HepG2 (cell line): ENCODE data around the gene BTBD6. TPM values are rescaled to one million over a fixed set of nuclear protein-coding genes. Genes with fewer than 3 reads are reported as not detected.

ENCODE experiments used
- ATAC-seq: fragments of 200-7000 bp; cut with Tn5 transposase; 3 replicates; pipeline ENCODE4 v1.9.1; 2020; ENCODE audit warnings: mild to moderate bottlenecking, moderate library complexity
- BruUV-seq: library from RNA; stranded (reverse); fragments of 400-500 nt; replicated peaks from 2 replicates; lab custom pipeline; 2021; lab: Mats Ljungman, UMichigan
- CTCF ChIA-PET: fragments of 300-600 bp; formaldehyde crosslinking; extraction: SDS; loops from one replicate; lab custom pipeline; 2021; ENCODE audit warnings: low total read pairs, inconsistent platforms, low intra/inter-chr PET ratio; lab: Yijun Ruan, JAX
- POLR2A ChIA-PET: fragments of 350-600 bp; sonication (Branson Sonifier 250); formaldehyde crosslinking; loops from one replicate; lab custom pipeline; 2020; ENCODE audit warnings: antibody characterized with exemption, inconsistent platforms; lab: Yijun Ruan, JAX
- DNase-seq: peaks from one replicate; pipeline ENCODE4 v3.0.0-alpha.2; 2015; ENCODE audit warnings: low spot score
- FAIRE-seq: peaks from 3 replicates; lab custom pipeline; 2011; peaks lifted over from hg19 to GRCh38; lab: Jason Lieb, UNC
- H2AFZ ChIP-seq: one replicate; pipeline ENCODE4 v1.6.1; 2011; ENCODE audit warnings: low read length, inconsistent platforms
- H3K27ac ChIP-seq: fragments of 300-600 bp; 3 replicates; pipeline ENCODE4 v1.8.0; 2011; ENCODE audit warnings: mixed run types, mild to moderate bottlenecking, mixed read lengths, low read length, inconsistent platforms; ENCODE audit not compliant: insufficient read depth; ENCODE audit errors: extremely low read length
- H3K27me3 ChIP-seq, 2 experiments: fragments of 200-600 bp in 1 of 2; 2 replicates in 1 of 2; 3 replicates in 1 of 2; pipeline versions ENCODE4 v1.6.0 to v1.8.0; 2011; ENCODE audit warnings: low read length in 2 of 2, mild to moderate bottlenecking in 2 of 2, moderate library complexity in 2 of 2, inconsistent platforms in 1 of 2; ENCODE audit not compliant: insufficient read depth in 2 of 2, control insufficient read depth in 1 of 2
- H3K36me3 ChIP-seq, 2 experiments: fragments of 200-600 bp in 1 of 2; replicated peaks in 1 of 2; 2 replicates in 1 of 2; 3 replicates in 1 of 2; pipeline versions ENCODE4 v1.5.1 to v1.8.0; 2011; ENCODE audit warnings: low read length in 2 of 2, inconsistent platforms in 1 of 2; ENCODE audit not compliant: insufficient read depth in 2 of 2, control insufficient read depth in 1 of 2
- H3K4me1 ChIP-seq: 2 replicates; pipeline ENCODE4 v1.5.1; 2012; ENCODE audit warnings: low read length, inconsistent platforms; ENCODE audit not compliant: insufficient read depth
- H3K4me2 ChIP-seq: 2 replicates; pipeline ENCODE4 v1.6.0; 2011; ENCODE audit warnings: low read depth, low read length, inconsistent platforms
- H3K4me3 ChIP-seq, 3 experiments: fragments of 200-600 bp in 1 of 3; sonication (generic), shearing (Covaris generic) in 1 of 3; replicated peaks in 1 of 3; 2 replicates each; pipeline ENCODE4 v1.5.1; 2011 to 2016; ENCODE audit warnings: low read length in 3 of 3, inconsistent platforms in 2 of 3, low read depth in 2 of 3, mild to moderate bottlenecking in 2 of 3, control low read depth in 1 of 3, mixed read lengths in 1 of 3; ENCODE audit not compliant: insufficient read depth in 1 of 3
- H3K79me2 ChIP-seq: one replicate; pipeline ENCODE4 v1.6.1; 2011; ENCODE audit warnings: low read length, inconsistent platforms; ENCODE audit not compliant: insufficient read depth
- H3K9ac ChIP-seq: 2 replicates; pipeline ENCODE4 v1.6.0; 2011; ENCODE audit warnings: mild to moderate bottlenecking, low read depth, low read length, inconsistent platforms; ENCODE audit not compliant: insufficient read depth
- H3K9me3 ChIP-seq: 2 replicates; pipeline ENCODE4 v1.5.1; 2012; ENCODE audit warnings: mild to moderate bottlenecking, low read length
- H4K20me1 ChIP-seq: 2 replicates; pipeline ENCODE4 v1.6.0; 2011; ENCODE audit warnings: inconsistent platforms, mild to moderate bottlenecking, low read length, moderate library complexity; ENCODE audit not compliant: insufficient read depth
- THYN1 ChIP-seq: sonication (generic); formaldehyde crosslinking; IDR thresholded peaks from 2 replicates; pipeline ENCODE4 v1.8.1; 2023; ENCODE audit warnings: low read depth, mild to moderate bottlenecking, moderate library complexity, missing genetic modification reagents, borderline replicate concordance
- ZBTB3 ChIP-seq: sonication (generic); formaldehyde crosslinking; IDR thresholded peaks from 2 replicates; pipeline ENCODE4 v1.4.0; 2020; ENCODE audit warnings: low read depth, mild to moderate bottlenecking, moderate library complexity, missing genetic modification reagents, borderline replicate concordance
- ZNF567 ChIP-seq: sonication (generic); formaldehyde crosslinking; IDR thresholded peaks from 2 replicates; pipeline ENCODE4 v1.8.1; 2023; ENCODE audit warnings: mild to moderate bottlenecking, missing genetic modification reagents, borderline replicate concordance
- WGBS: methylation state at CpG from one replicate; pipeline ENCODE4 v1.1.6; 2017; ENCODE audit warnings: low lambda C conversion rate; 5-methylcytosine and 5-hydroxymethylcytosine counted together
- in situ Hi-C: cut with HindIII; loops from 2 replicates; pipeline ENCODE4 v1.10.0; 2017; ENCODE audit warnings: low pct_unique_long_range_greater_than_20kb; ENCODE audit not compliant: extremely low pct_ligation_motif_present
- intact Hi-C: fragments of 100-400 bp; cut with micrococcal nuclease; formaldehyde crosslinking; loops from one replicate; pipeline ENCODE4 v1.10.0; 2022; ENCODE audit not compliant: unreplicated experiment
- polyA plus RNA-seq, 8 experiments: library from polyadenylated mRNA; depleted of rRNA in 3 of 8; stranded (reverse) in 7 of 8; unstranded in 1 of 8; fragments of >200 nt; fragmentation: Illumina TruSeq in 4 of 8; extraction: Trizol in 4 of 8; gene quantifications; 2 replicates each; pipeline versions ENCODE4 v1.2.1 to v1.2.3, GENCODE V29; 2011 to 2016; ENCODE audit warnings: low read depth in 4 of 8, missing spikeins in 1 of 8, mixed read lengths in 1 of 8; ENCODE audit not compliant: insufficient read depth in 1 of 8
- total RNA-seq, 5 experiments: library from RNA; depleted of rRNA; stranded (reverse); fragments of >200 nt; fragmentation: Illumina TruSeq; extraction: Trizol; gene quantifications; 2 replicates each; pipeline ENCODE4 v1.2.3, GENCODE V29; 2016; ENCODE audit warnings: low read depth in 1 of 5
- TF ChIP-seq, protein P1 (sequence below): sonication (generic); formaldehyde crosslinking; IDR thresholded peaks from 2 replicates; pipeline ENCODE4 v1.4.0; 2020; ENCODE audit warnings: mild to moderate bottlenecking, low read depth, missing genetic modification reagents
- TF ChIP-seq, protein P2 (sequence below): sonication (generic); formaldehyde crosslinking; IDR thresholded peaks from 2 replicates; pipeline ENCODE4 v1.5.0; 2020; ENCODE audit warnings: missing genetic modification reagents, mild to moderate bottlenecking, borderline replicate concordance
- TF ChIP-seq, protein P3 (sequence below): sonication (generic); formaldehyde crosslinking; IDR thresholded peaks from 2 replicates; pipeline ENCODE4 v1.8.0; 2022; ENCODE audit warnings: mild to moderate bottlenecking, missing genetic modification reagents, moderate library complexity
- TF ChIP-seq, protein P4 (sequence below): sonication (generic); formaldehyde crosslinking; IDR thresholded peaks from 2 replicates; pipeline ENCODE4 v1.5.1; 2020; ENCODE audit warnings: missing genetic modification reagents, mild to moderate bottlenecking, borderline replicate concordance

Gene BTBD6
- total and polyA plus RNA-seq, 2 of the 13 experiments (the other 11 are each of a cell fraction or from before 2014, with no cell fraction given) = not detected

DNA sequence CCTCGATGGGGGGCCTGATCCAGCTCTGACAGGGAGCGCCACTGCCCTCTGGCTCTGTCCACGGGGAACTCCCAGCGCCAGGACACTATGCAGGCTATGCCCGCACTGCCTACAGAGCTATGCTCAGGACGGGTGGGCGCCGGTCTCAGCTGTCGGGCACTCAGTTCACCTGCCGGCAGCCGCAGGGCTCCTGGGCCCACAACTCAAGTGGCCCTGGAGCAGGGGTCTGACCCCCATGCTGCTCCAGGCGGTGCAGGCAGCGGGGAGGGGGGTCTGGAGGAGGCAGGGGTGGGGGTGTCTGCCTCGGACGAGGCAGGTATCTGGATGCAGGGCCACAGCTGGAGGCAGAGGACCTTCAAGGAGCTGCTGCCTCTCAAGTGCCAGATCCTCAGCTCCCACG, 38.7 kb upstream of the BTBD6 start:
- POLR2A ChIA-PET = no interaction called here
- Histone ChIP-seq H3K4me3 (no peak overlapping the region), H3K79me2 (no peaks in the 10 kb centered on the region), H3K27ac (no peak overlapping the region), H4K20me1 (no peaks in the 10 kb centered on the region; the same call in 1 of the 2 replicates), H2AFZ (no peak overlapping the region), H3K9ac (no peak overlapping the region), H3K36me3 (peaks cover 8 to 10% of the 10 kb centered on the region in 2 experiments; a peak in 3 of 5 replicates), H3K4me1 (peaks cover 2% of the 10 kb centered on the region; the same call in 1 of the 2 replicates), H3K4me2 (no peak overlapping the region), H3K27me3 (no peaks in the 10 kb centered on the region; a peak in 1 of 5 replicates), H3K9me3 (no peaks in the 10 kb centered on the region)
- no CpG with 5 or more reads among the region's 16 CpGs for WGBS
- intact Hi-C loops = no loop called here
- BruUV-seq = no TSS peak
- no peak for FAIRE-seq
- no peak for ATAC-seq
- DNase-seq = no peak
- TF ChIP-seq ZBTB3 (CRISPR knock-in tag) (no peak), ZNF567 (CRISPR knock-in tag) (no peak), THYN1 (CRISPR knock-in tag) (no peak)
- TF ChIP-seq, protein P1, sequence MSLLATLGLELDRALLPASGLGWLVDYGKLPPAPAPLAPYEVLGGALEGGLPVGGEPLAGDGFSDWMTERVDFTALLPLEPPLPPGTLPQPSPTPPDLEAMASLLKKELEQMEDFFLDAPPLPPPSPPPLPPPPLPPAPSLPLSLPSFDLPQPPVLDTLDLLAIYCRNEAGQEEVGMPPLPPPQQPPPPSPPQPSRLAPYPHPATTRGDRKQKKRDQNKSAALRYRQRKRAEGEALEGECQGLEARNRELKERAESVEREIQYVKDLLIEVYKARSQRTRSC (CRISPR knock-in tag) = no peak
- TF ChIP-seq, protein P2, sequence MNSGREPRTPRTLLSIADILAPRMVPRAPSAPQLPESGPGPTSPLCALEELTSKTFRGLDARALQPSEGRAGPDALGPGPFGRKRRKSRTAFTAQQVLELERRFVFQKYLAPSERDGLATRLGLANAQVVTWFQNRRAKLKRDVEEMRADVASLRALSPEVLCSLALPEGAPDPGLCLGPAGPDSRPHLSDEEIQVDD = no peak
- TF ChIP-seq, protein P3, sequence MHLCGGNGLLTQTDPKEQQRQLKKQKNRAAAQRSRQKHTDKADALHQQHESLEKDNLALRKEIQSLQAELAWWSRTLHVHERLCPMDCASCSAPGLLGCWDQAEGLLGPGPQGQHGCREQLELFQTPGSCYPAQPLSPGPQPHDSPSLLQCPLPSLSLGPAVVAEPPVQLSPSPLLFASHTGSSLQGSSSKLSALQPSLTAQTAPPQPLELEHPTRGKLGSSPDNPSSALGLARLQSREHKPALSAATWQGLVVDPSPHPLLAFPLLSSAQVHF (CRISPR knock-in tag) = no peak
- TF ChIP-seq, protein P4, sequence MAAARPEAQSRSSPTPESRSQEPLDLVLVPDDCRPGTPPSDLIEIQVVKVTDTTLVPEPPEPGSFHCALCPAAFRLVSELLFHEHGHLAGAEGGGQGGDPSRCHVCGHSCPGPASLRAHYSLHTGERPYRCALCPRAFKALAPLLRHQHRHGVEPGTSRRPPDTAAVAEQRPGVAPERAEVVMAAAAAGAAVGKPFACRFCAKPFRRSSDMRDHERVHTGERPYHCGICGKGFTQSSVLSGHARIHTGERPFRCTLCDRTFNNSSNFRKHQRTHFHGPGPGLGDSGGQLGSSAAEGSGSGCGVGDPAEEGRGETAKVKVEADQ (CRISPR knock-in tag) = no peak
- in situ Hi-C loops = no loop called here
- CTCF ChIA-PET = no interaction called here
